HG02938 (cell line): Measurements from ENCODE around the gene TAS2R13.

Source experiments
- ATAC-seq: cut with Tn5 transposase; IDR thresholded peaks from one replicate; pipeline ENCODE4 v1.9.1; 2021; ENCODE audit warnings: mild to moderate bottlenecking, moderate library complexity; ENCODE audit not compliant: unreplicated experiment

TAS2R13 gene

DNA sequence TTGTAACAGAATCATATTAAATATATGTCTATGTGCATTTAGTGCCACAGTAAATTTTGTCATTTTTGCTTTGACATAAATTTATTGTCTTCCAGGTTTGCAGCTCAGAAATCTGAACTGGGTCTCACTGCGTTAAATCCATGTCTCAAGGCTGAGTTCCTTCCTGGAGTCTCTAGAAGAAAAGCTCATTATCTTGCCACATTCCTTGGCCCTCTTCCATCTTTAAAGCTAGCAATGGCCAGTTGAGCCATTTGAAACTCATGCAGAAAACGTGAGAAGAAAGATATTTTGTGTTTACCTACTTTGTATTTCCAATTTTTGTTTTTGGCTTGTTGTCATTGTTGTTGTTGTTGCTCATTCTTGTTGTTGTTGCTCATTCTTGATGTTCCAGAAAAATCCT is 36.0 kb downstream of the TAS2R13 start:
- no peak for ATAC-seq

DNA sequence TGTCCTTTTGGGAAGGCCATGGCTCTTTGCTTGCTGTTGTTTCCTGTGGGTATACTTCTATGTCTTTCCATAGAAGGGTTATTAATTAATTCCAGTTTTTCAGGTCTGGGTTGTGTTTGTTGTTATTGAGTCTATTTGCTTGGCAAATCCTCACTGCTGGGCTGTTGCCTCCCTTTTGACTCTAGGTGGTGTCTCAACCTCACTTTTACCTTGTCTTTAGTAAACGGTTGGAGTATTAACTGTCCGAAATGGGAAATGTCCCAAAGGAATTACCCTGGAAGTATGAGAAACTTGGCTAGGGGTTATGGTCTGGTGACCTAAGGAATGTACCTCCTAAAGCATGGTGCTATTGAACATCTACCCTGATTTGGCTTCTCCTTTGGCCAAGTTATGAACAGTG is 42.0 kb downstream of the TAS2R13 start:
- ATAC-seq: no peak

DNA sequence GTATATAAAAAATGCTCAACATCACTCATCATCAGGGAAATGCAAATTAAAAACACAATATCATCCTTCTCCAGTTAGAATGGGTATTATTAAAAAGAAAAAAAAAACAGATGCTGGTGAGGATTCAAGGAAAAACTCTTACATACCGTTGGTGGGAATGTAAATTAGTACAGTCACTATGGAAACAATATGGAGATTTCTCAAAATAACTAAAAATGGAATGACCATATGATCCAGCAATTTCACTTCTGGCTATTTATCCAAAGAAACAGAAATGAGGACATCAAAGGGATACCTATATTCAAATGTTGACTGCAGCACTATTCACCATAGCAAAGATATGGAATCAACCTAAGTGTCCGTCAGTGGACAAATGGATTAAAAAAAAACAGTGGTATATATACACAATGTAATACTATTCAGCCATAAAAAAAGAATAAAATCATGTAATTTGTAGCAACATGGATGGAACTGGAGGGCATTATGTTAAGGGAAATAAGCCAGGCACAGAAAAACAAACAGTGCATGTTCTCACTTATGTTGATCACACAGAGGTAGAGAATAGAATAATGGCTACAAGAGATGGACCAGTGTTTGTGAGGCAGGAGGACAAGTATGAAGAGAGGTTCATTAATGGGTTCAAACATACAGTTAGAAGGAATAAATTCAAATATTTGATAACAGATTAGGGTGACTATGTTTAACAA is 45.7 kb downstream of the TAS2R13 start:
- no peak for ATAC-seq

DNA sequence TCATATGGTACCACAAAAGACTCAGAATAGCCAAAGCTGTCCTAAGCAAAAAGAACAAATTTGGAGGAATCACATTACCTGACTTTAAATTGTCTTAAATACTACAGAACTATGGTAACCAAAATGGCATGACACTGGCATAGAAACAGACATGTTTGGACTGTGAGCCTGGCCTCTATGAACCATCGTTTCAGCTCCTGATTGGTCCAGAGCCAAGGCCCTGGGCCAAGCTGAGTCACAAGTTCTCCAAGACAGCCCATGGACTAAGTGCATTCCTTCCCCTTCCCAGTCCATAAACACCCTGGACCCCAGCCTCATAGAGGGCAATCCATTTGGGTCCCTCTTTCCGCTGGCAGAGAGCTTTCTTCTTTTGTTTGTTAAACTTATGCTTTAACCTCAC is 48.0 kb downstream of the TAS2R13 start:
- ATAC-seq: no peak
